HL-60/S4 (cell line): Measurements from ENCODE around the gene RAB20.

ENCODE experiments used
- in situ Hi-C: fragments of 300-500 bp; cut with MboI; formaldehyde crosslinking; loops from 2 replicates; pipeline ENCODE4 v1.14.3; 2022; ENCODE audit warnings: low sequenced_read_pairs

RAB20 gene

GRCh38 chr13:110531100-110531499 is 30.4 kb downstream of the RAB20 start:
- in situ Hi-C loops, result no loop called here

GRCh38 chr13:110529522-110530311 is 31.8 kb downstream of the RAB20 start:
- in situ Hi-C loops, result no loop called here

- in situ Hi-C loops, result no loop called here
Observed at GRCh38 chr13:110528911-110529310, 32.6 kb downstream of the RAB20 start.

GRCh38 chr13:110528371-110528770 is 33.2 kb downstream of the RAB20 start:
- in situ Hi-C loops, result no loop called here

- in situ Hi-C loops, result no loop called here
Observed at GRCh38 chr13:110525328-110526319, 35.9 kb downstream of the RAB20 start.

GRCh38 chr13:110524541-110525257 is 36.8 kb downstream of the RAB20 start:
- in situ Hi-C loops, result no loop called here

- in situ Hi-C loops, result no loop called here
Observed at GRCh38 chr13:110523838-110524540, 37.5 kb downstream of the RAB20 start.

- in situ Hi-C loops, result no loop called here
Observed at GRCh38 chr13:110523180-110523579, 38.3 kb downstream of the RAB20 start.

GRCh38 chr13:110522721-110523120 is 38.8 kb downstream of the RAB20 start:
- in situ Hi-C loops, result no loop called here

- in situ Hi-C loops, result no loop called here
Observed at GRCh38 chr13:110521946-110522345, 39.6 kb downstream of the RAB20 start.

GRCh38 chr13:110521296-110521680 is 40.2 kb downstream of the RAB20 start:
- in situ Hi-C loops, result no loop called here

GRCh38 chr13:110520431-110521295 is 40.9 kb downstream of the RAB20 start:
- in situ Hi-C loops, result no loop called here

- in situ Hi-C loops, result no loop called here
Observed at GRCh38 chr13:110519506-110519905, 42.0 kb downstream of the RAB20 start.

- in situ Hi-C loops, result no loop called here
Observed at GRCh38 chr13:110519046-110519445, 42.5 kb downstream of the RAB20 start.

- in situ Hi-C loops, result no loop called here
Observed at GRCh38 chr13:110518571-110518970, 43.0 kb downstream of the RAB20 start.

GRCh38 chr13:110518226-110518525 is 43.3 kb downstream of the RAB20 start:
- in situ Hi-C loops, result no loop called here

GRCh38 chr13:110517505-110518225 is 43.9 kb downstream of the RAB20 start:
- in situ Hi-C loops, result no loop called here

GRCh38 chr13:110516500-110516899 is 45.0 kb downstream of the RAB20 start:
- in situ Hi-C loops, result no loop called here

GRCh38 chr13:110512198-110512740 is 49.3 kb downstream of the RAB20 start:
- in situ Hi-C loops, result no loop called here
